Breast epithelium (tissue), 4 donors: ENCODE data around the gene RAP1GAP2. TPM values are rescaled to one million over a fixed set of nuclear protein-coding genes. Genes with fewer than 3 reads are reported as not detected.
A peak's percentile ranks its signal among the peaks of the same experiment; 100 is the strongest.

Source experiments
- DNase-seq, 2 donors: peaks; one replicate each; pipeline ENCODE4 v3.0.0-alpha.2; 2019; ENCODE audit warnings: low spot score in 2 of 2
- H3K27ac ChIP-seq, 2 donors: fragments of 200-600 bp; sonication (generic) in 1 of 2; one replicate each; pipeline ENCODE4 v1.5.1; 2016 to 2019; ENCODE audit warnings: mild to moderate bottlenecking in 1 of 2
- H3K27me3 ChIP-seq, 2 donors: fragments of 200-600 bp; sonication (generic) in 1 of 2; one replicate each; pipeline versions ENCODE4 v1.5.1 to v1.6.0; 2017 to 2019; ENCODE audit warnings: control low read depth in 1 of 2, mild to moderate bottlenecking in 1 of 2
- H3K36me3 ChIP-seq: fragments of 200-600 bp; one replicate; pipeline ENCODE4 v1.5.1; 2019
- H3K4me1 ChIP-seq, 2 donors: fragments of 200-600 bp; sonication (generic); one replicate each; pipeline ENCODE4 v1.5.1; 2016 to 2019; ENCODE audit warnings: control low read depth in 1 of 2
- H3K4me3 ChIP-seq, 3 donors: fragments of 200-600 bp; sonication (generic); 1 replicate in 2 of 3; 2 replicates in 1 of 3; pipeline ENCODE4 v1.5.1; 2016 to 2019; ENCODE audit warnings: mild to moderate bottlenecking in 3 of 3, moderate library complexity in 2 of 3
- H3K9me3 ChIP-seq, 2 donors: fragments of 200-600 bp; sonication (generic) in 1 of 2; one replicate each; pipeline ENCODE4 v1.5.1; 2016 to 2019; ENCODE audit warnings: control low read depth in 1 of 2
- CTCF ChIP-seq, 3 donors: fragments of 450-650 bp; IDR thresholded peaks; one replicate each; pipeline ENCODE4 v1.5.1; 2016 to 2017; ENCODE audit warnings: antibody characterized with exemption in 3 of 3, mild to moderate bottlenecking in 3 of 3, moderate library complexity in 3 of 3
- POLR2A ChIP-seq: fragments of 450-650 bp; IDR thresholded peaks from one replicate; pipeline ENCODE4 v1.6.1; 2016; ENCODE audit warnings: antibody characterized with exemption, mild to moderate bottlenecking, moderate library complexity
- POLR2AphosphoS5 ChIP-seq, 3 donors: sonication (generic); formaldehyde crosslinking; IDR thresholded peaks; one replicate each; pipeline ENCODE4 v1.6.1; 2017; ENCODE audit warnings: antibody characterized with exemption in 3 of 3
- intact Hi-C: fragments of 100-400 bp; cut with DNase I; formaldehyde crosslinking; loops from one replicate; pipeline ENCODE4 v1.15.1; 2023; ENCODE audit warnings: low total_unique reads
- total RNA-seq, 3 donors: library from RNA; depleted of rRNA; stranded (reverse); fragments of >200 nt; gene quantifications; one replicate each; pipeline ENCODE4 v1.1.0, GENCODE V29; 2016

The RAP1GAP2 gene
- total RNA-seq, 3 donors from 2014 or later: 5.3 to 23.4 (median 10.8) TPM

- H3K27ac ChIP-seq: peak overlapping the region in 1 of 2 donors; percentile 50
- no peaks in the 10 kb centered on the region for H3K9me3 ChIP-seq
- H3K4me3 ChIP-seq: no peak overlapping the region
- H3K36me3 ChIP-seq: no peaks in the 10 kb centered on the region
- no peaks in the 10 kb centered on the region for H3K27me3 ChIP-seq
- H3K4me1 ChIP-seq: no peaks in the 10 kb centered on the region
- DNase-seq: no peak
- intact Hi-C loops: no loop called here
- TF ChIP-seq POLR2AphosphoS5 (IDR thresholded peaks at IDR 0.05) (no peak), CTCF (IDR thresholded peaks at IDR 0.05) (no peak), POLR2A (no peak)
Measured at GRCh38 chr17:2903193-2903974, 107.1 kb downstream of the RAP1GAP2 start.

- no peaks in the 10 kb centered on the region for H3K36me3 ChIP-seq
- intact Hi-C loops: no loop called here
- H3K9me3 ChIP-seq: no peaks in the 10 kb centered on the region
- DNase-seq: peak in 1 of 2 donors; percentile 17
- TF ChIP-seq POLR2AphosphoS5 (IDR thresholded peaks at IDR 0.05) (no peak), CTCF (IDR thresholded peaks at IDR 0.05) (no peak), POLR2A (no peak)
- no peaks in the 10 kb centered on the region for H3K27me3 ChIP-seq
- peak overlapping the region in 1 of 2 donors; percentile 50 for H3K27ac ChIP-seq
- no peaks in the 10 kb centered on the region for H3K4me1 ChIP-seq
- no peak overlapping the region for H3K4me3 ChIP-seq
Measured at GRCh38 chr17:2904135-2904534, 107.9 kb downstream of the RAP1GAP2 start.

GRCh38 chr17:2905269-2905668 is 109.0 kb downstream of the RAP1GAP2 start:
- no peaks in the 10 kb centered on the region for H3K4me1 ChIP-seq
- intact Hi-C loops: no loop called here
- H3K9me3 ChIP-seq: no peaks in the 10 kb centered on the region
- TF ChIP-seq POLR2A (no peak), POLR2AphosphoS5 (IDR thresholded peaks at IDR 0.05) (no peak), CTCF (IDR thresholded peaks at IDR 0.05) (no peak)
- no peak overlapping the region for H3K4me3 ChIP-seq
- no peak overlapping the region for H3K27ac ChIP-seq
- no peaks in the 10 kb centered on the region for H3K27me3 ChIP-seq
- no peak for DNase-seq
- H3K36me3 ChIP-seq: no peaks in the 10 kb centered on the region

- no peak overlapping the region for H3K27ac ChIP-seq
- H3K9me3 ChIP-seq: no peaks in the 10 kb centered on the region
- intact Hi-C loops: no loop called here
- H3K4me1 ChIP-seq: no peaks in the 10 kb centered on the region
- DNase-seq: no peak
- no peaks in the 10 kb centered on the region for H3K27me3 ChIP-seq
- no peak for TF ChIP-seq POLR2AphosphoS5 (IDR thresholded peaks at IDR 0.05)
- no peak for TF ChIP-seq CTCF (IDR thresholded peaks at IDR 0.05)
- TF ChIP-seq POLR2A: no peak
- no peaks in the 10 kb centered on the region for H3K36me3 ChIP-seq
- H3K4me3 ChIP-seq: no peak overlapping the region
Measured at GRCh38 chr17:2905696-2906501, 109.7 kb downstream of the RAP1GAP2 start.

- Histone ChIP-seq H3K27me3 (no peaks in the 10 kb centered on the region), H3K4me3 (no peak overlapping the region), H3K27ac (no peak overlapping the region), H3K9me3 (no peaks in the 10 kb centered on the region), H3K4me1 (no peaks in the 10 kb centered on the region), H3K36me3 (no peaks in the 10 kb centered on the region)
- intact Hi-C loops: no loop called here
- TF ChIP-seq POLR2A: no peak
- TF ChIP-seq POLR2AphosphoS5 (IDR thresholded peaks at IDR 0.05): no peak
- no peak for TF ChIP-seq CTCF (IDR thresholded peaks at IDR 0.05)
- no peak for DNase-seq
Measured at GRCh38 chr17:2906901-2907300, 110.7 kb downstream of the RAP1GAP2 start.
